Heart left ventricle (tissue), 16 donors: ENCODE results near the gene RPA3. TPM values are rescaled to one million over a fixed set of nuclear protein-coding genes. Genes with fewer than 3 reads are reported as not detected.

Experiments
- ATAC-seq, 4 donors: fragments of 200-7000 bp; cut with Tn5 transposase; one replicate each; pipeline ENCODE4 v1.9.1; 2020 to 2022; ENCODE audit warnings: moderate library complexity in 4 of 4, mild to moderate bottlenecking in 3 of 4, moderate number of reproducible peaks in 1 of 4
- DNase-seq, 5 donors: peaks; one replicate each; pipeline ENCODE4 v3.0.0-alpha.2; 2020
- H3K27ac ChIP-seq, 12 donors: fragments of 200-600 bp; sonication (generic) in 4 of 12; one replicate each; pipeline versions ENCODE4 v1.5.0 to v1.8.0; 2016 to 2022; ENCODE audit warnings: mild to moderate bottlenecking in 2 of 12
- H3K27me3 ChIP-seq, 9 donors: fragments of 200-600 bp; sonication (generic) in 2 of 9; one replicate each; pipeline versions ENCODE4 v1.5.1 to v1.8.0; 2016 to 2022; ENCODE audit warnings: mild to moderate bottlenecking in 3 of 9
- H3K36me3 ChIP-seq, 9 donors: fragments of 200-600 bp; sonication (generic) in 2 of 9; one replicate each; pipeline versions ENCODE4 v1.5.0 to v1.8.0; 2018 to 2022; ENCODE audit warnings: mild to moderate bottlenecking in 2 of 9
- H3K4me1 ChIP-seq, 12 donors: fragments of 200-600 bp; sonication (generic) in 4 of 12; one replicate each; pipeline versions ENCODE4 v1.5.0 to v1.8.0; 2016 to 2022; ENCODE audit warnings: mild to moderate bottlenecking in 3 of 12
- H3K4me3 ChIP-seq, 12 donors: fragments of 200-600 bp; sonication (generic) in 4 of 12; one replicate each; pipeline versions ENCODE4 v1.5.0 to v1.8.0; 2017 to 2022; ENCODE audit warnings: mild to moderate bottlenecking in 9 of 12, moderate library complexity in 4 of 12
- H3K9me3 ChIP-seq, 12 donors: fragments of 200-600 bp; sonication (generic) in 4 of 12; one replicate each; pipeline versions ENCODE4 v1.5.0 to v1.8.0; 2016 to 2022; ENCODE audit warnings: mild to moderate bottlenecking in 1 of 12
- CTCF ChIP-seq, 12 donors: fragments of 200-600 bp; sonication (generic) in 4 of 12; IDR thresholded peaks; one replicate each; pipeline versions ENCODE4 v1.5.0 to v1.8.0; 2018 to 2022; ENCODE audit warnings: antibody characterized with exemption in 12 of 12, mild to moderate bottlenecking in 5 of 12
- POLR2A ChIP-seq, 2 donors: fragments of 450-650 bp; IDR thresholded peaks; one replicate each; pipeline ENCODE4 v1.6.1; 2017; ENCODE audit warnings: antibody characterized with exemption in 2 of 2, mild to moderate bottlenecking in 2 of 2, moderate library complexity in 2 of 2
- WGBS, 4 donors: extraction: QIAGEN DNeasy Blood & Tissue Kit in 2 of 4; methylation state at CpG; one replicate each; pipeline versions ENCODE4 v1.1.5 to v1.1.7; 2013 to 2018; 5-methylcytosine and 5-hydroxymethylcytosine counted together
- intact Hi-C, 10 donors: fragments of 100-400 bp; cut with DNase I; formaldehyde crosslinking; loops; one replicate each; pipeline versions ENCODE4 v1.11.1 to v1.14.2; 2022
- polyA plus RNA-seq, 2 donors: library from polyadenylated mRNA; stranded (reverse); fragments of 200-250 nt; gene quantifications; one replicate each; pipeline ENCODE4 v1.2.3, GENCODE V29; 2013
- total RNA-seq, 9 donors: library from RNA; depleted of rRNA in 2 of 9; stranded (reverse); fragments of >200 nt in 2 of 9; fragmentation: NEBNext Ultra II Directional in 3 of 9; extraction: Animal tissue kit (Norgen Biotek cat#: 25700) in 3 of 9; gene quantifications; one replicate each; pipeline versions ENCODE4 v1.1.0 to v1.2.4, GENCODE V29; 2016 to 2023
- donor health status: ischemic (EF 13 %, LVEDD 7.1; RV severe dilation, severe dysfunction).
- donor health status: healthy with polysubstance abuse.
- donor health status: DM: no; HTN: yes; CAD: no.
- donor health status: DM: no; HTN: no; CAD: no.
- donor health status: ischemic (EF 25% LVEDD 6.9; RV normal size, moderate dysfunction).
- donor health status: ischemic (EF 25% LVEDD 5.7; RV mildly dilated, moderate dysfunction).
- donor health status: healthy.
- donor health status: DM: yes; HTN: yes; CAD: no.
- donor health status: ischemic (EF 35%, LVEDD 5.7; RV mildly dilated, moderate dysfunction).
- donor health status: nonischemic (EF 11% LVEDD 7.7; RV severe dilation, severe dysfunction).
- donor health status: DM: yes; HTN: yes; CAD: no.
- donor health status: PGD.
- donor health status: ischemic (EF 29% LVEDD 5.4; RV normal size, mild dysfunction).
- donor health status: nonischemic (EF 23%, LVEDD 6.1; RV moderate dilation, normal function).

The RPA3 gene
- total and polyA plus RNA-seq, 11 donors, result 19.4 to 30.9 (median 26.2) TPM

GRCh38 chr7:7738622-7739021 lies 20.2 kb upstream of the RPA3 start:
- no peaks in the 10 kb centered on the region for H3K9me3 ChIP-seq
- WGBS, 4 donors, result 87 to 89% (median 88%) methylated on average over 3 of the region's 3 CpGs

GRCh38 chr7:7738177-7738576 lies 19.8 kb upstream of the RPA3 start:
- Histone ChIP-seq H3K4me1 (peaks cover 0 to 18% (median 0%) of the 10 kb centered on the region in 12 donors), H3K9me3 (no peaks in the 10 kb centered on the region), H3K27me3 (no peaks in the 10 kb centered on the region), H3K27ac (no peak overlapping the region), H3K36me3 (no peaks in the 10 kb centered on the region), H3K4me3 (no peak overlapping the region)
- WGBS, 4 donors, result 92 to 97% (median 96%) methylated on average over 1 of the region's 1 CpG
- intact Hi-C loops, result loop anchor here in 1 of 10 donors (5.0 kb wide), 1 partner anchor 41 kb away; no protein-coding TSS in a partner anchor
- DNase-seq (no peak), ATAC-seq (no peak)
- no peak for TF ChIP-seq CTCF (IDR thresholded peaks at IDR 0.05)
- TF ChIP-seq POLR2A (IDR thresholded peaks at IDR 0.05), result no peak

More at GRCh38 chr7:7738622-7739021, 20.2 kb upstream of the RPA3 start:
- intact Hi-C loops, result loop anchor here in 1 of 10 donors (5.0 kb wide), 1 partner anchor 41 kb away; no protein-coding TSS in a partner anchor
- DNase-seq, result no peak
- H3K36me3 ChIP-seq, result no peaks in the 10 kb centered on the region
- no peak for ATAC-seq
- no peak overlapping the region for H3K27ac ChIP-seq
- no peak overlapping the region for H3K4me3 ChIP-seq
- peaks cover 0 to 18% (median 0%) of the 10 kb centered on the region in 12 donors for H3K4me1 ChIP-seq
- no peak for TF ChIP-seq CTCF (IDR thresholded peaks at IDR 0.05)
- no peak for TF ChIP-seq POLR2A (IDR thresholded peaks at IDR 0.05)
- no peaks in the 10 kb centered on the region for H3K27me3 ChIP-seq

- TF ChIP-seq POLR2A (IDR thresholded peaks at IDR 0.05) (no peak), CTCF (IDR thresholded peaks at IDR 0.05) (no peak)
- H3K27me3 ChIP-seq, result no peaks in the 10 kb centered on the region
- DNase-seq, result no peak
- H3K4me3 ChIP-seq, result no peak overlapping the region
- H3K9me3 ChIP-seq, result no peaks in the 10 kb centered on the region
- H3K4me1 ChIP-seq, result peaks cover 0 to 19% (median 4%) of the 10 kb centered on the region in 12 donors
- no peak for ATAC-seq
- no peak overlapping the region for H3K27ac ChIP-seq
- H3K36me3 ChIP-seq, result no peaks in the 10 kb centered on the region
- intact Hi-C loops, result loop anchor here in 1 of 10 donors (5.0 kb wide), 1 partner anchor 40 kb away; no protein-coding TSS in a partner anchor
These were observed 19.3 kb upstream of the RPA3 start for GRCh38 chr7:7737674-7738073.

GRCh38 chr7:7736671-7737070 lies 18.3 kb upstream of the RPA3 start:
- intact Hi-C loops, result loop anchor here in 1 of 10 donors (5.0 kb wide), 1 partner anchor 39 kb away; no protein-coding TSS in a partner anchor
- Histone ChIP-seq H3K4me1 (peaks cover 0 to 29% (median 10%) of the 10 kb centered on the region in 12 donors), H3K9me3 (no peaks in the 10 kb centered on the region), H3K4me3 (no peak overlapping the region), H3K27ac (no peak overlapping the region), H3K27me3 (no peaks in the 10 kb centered on the region), H3K36me3 (no peaks in the 10 kb centered on the region)
- no peak for DNase-seq
- TF ChIP-seq CTCF (IDR thresholded peaks at IDR 0.05) (no peak), POLR2A (IDR thresholded peaks at IDR 0.05) (no peak)
- no peak for ATAC-seq
- WGBS, 4 donors, result 85 to 100% (median 87%) methylated on average over 2 of the region's 2 CpGs
